Embryonic facial prominence (tissue), 1 donor: ENCODE measurements around the gene REL.
"Not testable (repeated sequence)": the region's sequence is repeated elsewhere in the genome, so short reads cannot be mapped to it uniquely, and the experiment has no call there.

ENCODE experiments used
- DNase-seq: peaks from one replicate; pipeline ENCODE4 v3.0.0-alpha.2; 2016; ENCODE audit errors: extremely low spot score

The REL gene

DNA sequence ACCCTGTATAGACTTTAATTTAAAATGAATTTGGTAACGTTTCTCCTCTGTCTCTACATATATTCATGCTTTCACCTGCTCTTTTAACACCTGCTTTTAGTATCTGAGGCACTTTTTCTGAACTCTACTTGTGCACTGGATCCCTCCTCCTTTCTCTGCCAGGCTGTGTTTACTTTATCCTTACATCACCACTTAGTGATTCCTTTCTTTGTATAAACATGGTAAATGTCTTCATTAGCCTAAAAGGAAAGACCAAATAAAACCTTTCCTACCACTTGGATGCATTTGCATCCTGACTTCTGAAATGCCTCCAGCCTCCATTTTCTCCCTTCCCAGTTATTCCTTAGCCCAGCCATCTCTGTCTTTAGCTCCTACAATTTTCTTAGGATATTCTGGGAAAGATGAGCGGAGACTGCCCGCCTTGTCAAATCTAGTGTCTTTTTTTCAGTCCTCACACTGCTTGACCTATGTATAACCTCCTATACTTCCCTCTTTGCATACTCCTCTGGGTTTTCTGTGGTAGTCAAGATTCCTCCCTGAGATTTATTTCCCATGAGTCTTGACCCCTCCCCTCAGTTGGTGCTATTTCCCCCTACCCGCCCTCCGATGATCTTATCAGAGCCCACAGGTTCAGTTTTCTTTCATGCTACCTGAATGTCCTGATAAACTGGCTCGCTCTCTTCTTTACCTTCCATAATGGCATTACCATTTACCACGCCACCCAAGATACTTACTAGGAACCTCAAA is 44.8 kb downstream of the REL start:
- no peak for DNase-seq

DNA sequence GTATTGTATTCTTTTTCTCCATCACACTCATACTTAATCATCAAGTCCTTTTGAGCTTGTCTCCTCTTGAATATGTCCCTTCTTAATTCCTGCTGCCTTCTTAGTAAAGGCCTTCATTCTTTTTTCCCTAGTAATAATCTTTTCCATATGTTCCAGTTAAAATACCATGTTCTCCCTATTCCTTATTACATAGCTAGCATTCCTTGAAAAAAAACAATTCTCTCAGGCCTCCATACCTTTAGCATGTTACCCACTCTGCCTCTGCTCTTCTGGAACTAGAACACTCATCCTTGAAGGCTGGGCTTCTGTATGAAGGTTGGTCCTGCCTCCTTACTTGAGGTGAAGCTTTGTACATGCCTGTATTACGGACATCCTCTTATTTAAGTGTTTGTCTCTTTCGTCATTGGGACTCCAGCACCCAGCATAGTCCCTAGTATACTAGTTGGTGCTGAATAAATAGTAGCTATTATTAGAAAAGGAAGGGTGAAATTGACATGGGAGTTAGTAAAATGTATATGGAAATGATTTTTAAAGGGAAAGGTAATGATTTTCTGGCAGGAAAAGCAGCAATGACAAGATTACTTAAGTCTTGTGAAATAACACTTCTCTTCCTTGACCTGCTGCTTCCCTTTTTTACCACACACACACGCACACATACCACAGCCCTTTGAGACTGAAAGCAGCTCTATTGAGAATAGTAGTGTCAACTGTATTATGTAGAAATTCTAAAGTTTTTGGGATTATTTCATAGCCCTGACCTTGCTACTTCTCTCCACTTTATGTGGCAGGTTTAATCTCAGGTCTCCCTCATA is 45.6 kb downstream of the REL start:
- DNase-seq: no peak

DNA sequence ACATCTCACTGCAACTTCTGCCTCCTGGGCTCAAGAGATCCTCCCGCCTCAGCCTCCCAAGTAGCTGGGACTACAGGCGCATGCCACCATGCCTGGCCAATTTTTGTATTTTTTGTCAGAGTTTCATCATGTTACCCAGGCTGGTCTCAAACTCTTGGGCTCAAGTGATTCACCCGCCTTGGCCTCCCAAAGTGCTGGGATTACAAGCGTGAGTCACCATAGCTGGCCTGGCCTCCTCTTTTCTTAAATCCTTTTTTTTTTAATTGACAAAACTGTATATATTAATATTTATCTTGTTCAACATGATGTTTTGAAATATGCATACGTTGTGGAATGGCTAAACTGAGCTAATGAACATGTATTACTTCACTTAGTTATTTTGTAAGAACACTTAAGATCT is 50.7 kb downstream of the REL start:
- not testable (repeated sequence) for DNase-seq

DNA sequence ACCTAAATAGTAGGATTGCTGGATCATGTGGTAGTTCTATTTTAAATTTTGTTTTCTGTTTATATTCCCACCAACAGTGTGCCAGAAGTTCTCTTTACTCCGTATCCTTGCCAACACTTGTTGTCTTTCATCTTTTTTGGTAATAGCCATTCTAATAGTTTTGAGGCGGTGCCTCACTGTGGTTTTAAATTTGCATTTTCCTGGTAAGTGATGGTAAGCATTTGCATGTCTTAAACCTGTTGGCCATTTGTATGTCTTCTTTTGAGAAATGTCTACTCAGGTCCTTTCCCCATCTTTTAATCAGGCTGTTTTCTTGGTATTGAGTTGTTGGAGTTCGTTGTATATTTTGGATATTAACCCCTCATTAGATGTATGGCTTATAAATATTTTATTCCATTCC is 51.6 kb downstream of the REL start:
- DNase-seq: no peak

DNA sequence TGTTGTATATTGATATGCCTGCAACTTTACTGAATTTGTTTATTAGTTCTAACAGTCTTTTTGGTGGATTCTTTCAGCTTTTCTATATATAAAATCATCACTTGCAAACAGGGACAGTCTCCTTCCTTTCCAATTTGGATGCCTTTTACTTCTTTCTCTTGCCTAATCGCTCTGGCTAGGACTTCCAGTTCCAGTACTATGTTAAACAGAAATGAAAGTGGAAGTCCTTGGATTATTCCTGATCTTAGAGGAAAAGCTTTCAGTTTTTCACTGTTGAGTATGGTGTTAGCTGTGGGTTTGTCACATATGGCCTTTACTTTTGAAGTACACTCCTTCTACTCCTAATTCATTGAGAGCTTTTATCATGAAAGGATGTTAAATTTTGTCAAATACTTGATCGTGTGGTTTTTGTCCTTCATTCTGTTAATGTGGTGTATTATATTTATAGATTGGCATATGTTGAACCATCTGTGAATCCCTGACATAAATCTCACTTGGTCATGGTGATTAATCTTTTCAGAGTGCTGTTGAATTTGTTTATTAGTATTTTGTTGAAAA is 52.9 kb downstream of the REL start:
- no peak for DNase-seq

DNA sequence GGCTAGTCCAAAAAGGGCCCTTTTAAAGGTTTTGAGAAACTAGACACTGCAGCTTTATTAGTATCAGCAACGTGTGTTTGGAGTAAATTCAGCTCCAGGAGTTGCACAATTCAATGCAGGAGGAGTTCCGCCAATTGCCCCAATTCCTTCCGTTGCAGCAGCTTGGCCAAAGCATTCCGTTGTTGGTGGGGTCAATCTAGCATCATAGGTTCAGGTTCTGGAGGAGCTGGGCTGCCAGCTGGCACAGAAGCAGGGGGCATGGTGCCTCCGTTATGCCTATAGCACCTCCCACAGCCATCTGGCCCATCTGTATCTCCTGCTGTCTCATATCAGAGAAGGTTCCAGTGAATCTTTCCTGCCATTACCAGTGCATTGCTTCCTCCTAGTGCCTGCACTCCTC is 55.4 kb downstream of the REL start:
- no peak for DNase-seq

DNA sequence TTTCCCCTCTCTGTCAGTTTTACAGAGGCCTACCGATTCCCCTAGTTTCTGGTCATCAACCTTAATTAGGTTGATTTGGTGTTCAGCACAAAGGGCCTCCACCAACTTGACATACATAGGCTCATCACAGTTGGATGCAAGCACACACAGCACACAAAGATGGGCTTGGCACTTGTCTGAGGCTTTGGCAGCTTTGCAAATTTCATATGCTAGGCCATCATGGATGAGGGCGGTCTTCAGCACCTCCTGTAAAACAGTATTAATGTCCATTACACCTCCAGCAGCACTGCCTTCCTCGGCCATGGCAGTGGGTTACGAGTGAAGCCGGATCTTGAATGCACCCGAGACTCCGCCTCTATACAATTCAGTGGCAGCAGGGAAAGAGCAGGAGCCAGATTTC is 56.9 kb downstream of the REL start:
- no peak for DNase-seq

DNA sequence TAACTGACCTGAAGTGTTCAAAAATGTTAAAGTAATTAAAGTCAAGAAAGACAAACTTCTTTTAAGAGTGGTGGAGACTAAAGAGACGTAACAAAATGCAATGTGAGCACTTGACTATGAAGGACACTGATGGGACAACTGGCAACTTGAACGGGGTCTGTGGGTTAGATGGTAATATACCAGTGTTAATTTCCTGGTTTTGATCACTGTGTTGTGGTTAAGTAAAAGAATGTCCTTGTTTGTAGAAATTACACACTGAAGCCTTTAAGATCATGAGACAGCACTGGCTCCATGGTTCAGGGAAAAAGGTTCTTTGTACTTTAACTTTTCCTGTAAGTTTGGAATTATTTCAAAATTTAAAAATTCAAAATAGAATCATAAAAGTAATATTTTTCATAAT is 58.2 kb downstream of the REL start:
- DNase-seq: no peak

DNA sequence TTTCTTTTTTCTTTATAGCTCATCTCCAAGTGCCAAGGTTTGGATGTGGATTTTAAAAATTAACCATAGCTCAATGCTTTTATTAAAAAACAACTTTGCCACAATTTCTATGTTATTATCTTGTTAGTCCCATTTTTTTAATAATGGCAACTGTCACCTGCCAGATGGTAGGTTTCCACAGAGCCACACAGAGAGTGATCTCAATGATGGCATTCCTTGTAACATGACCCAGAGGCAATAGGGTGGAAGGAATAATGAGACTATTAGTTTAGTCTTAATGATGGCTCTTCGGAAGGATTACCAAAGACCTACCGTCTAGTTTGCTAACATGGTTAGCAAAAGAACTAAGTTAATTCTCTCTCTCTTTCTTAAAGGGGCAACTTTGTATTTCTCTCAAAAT is 64.0 kb downstream of the REL start:
- DNase-seq: no peak

DNA sequence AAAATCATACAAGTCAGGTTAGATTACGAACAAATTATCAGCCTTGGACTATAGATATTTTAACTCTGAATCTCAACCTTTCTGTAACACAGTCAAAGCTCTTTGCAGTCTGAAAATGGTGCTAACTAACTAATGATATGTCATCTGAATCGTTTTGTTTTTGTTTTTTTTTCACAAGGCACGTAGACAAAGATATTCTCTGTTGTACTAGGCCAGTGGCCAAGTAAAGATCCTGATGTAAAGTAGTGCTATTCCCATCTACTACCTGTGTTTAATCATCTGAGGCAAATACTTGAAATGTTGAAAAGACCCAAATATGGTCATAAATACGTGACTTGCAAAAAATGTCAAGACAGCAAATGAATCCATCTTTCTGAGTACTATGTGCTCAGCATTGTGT is 65.7 kb downstream of the REL start:
- DNase-seq: no peak

DNA sequence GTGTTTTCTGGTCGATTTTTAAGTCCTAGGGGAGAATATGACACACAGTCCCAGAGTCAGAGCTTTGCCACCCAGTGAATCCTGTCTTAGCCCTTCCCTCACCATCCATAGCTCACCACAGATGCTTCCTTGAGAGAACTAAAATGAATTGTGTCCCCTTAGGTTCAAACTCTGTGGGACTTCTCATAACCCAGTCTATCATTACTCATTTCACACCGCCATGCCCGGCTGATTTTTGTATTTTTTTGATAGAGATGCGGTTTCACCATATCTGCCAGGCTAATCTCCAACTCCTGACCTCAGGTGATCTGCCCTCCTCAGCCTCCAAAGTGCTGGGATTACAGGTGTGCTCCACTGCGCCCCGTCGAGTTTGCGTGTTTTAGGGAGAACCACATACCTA is 66.8 kb downstream of the REL start:
- DNase-seq: no peak

DNA sequence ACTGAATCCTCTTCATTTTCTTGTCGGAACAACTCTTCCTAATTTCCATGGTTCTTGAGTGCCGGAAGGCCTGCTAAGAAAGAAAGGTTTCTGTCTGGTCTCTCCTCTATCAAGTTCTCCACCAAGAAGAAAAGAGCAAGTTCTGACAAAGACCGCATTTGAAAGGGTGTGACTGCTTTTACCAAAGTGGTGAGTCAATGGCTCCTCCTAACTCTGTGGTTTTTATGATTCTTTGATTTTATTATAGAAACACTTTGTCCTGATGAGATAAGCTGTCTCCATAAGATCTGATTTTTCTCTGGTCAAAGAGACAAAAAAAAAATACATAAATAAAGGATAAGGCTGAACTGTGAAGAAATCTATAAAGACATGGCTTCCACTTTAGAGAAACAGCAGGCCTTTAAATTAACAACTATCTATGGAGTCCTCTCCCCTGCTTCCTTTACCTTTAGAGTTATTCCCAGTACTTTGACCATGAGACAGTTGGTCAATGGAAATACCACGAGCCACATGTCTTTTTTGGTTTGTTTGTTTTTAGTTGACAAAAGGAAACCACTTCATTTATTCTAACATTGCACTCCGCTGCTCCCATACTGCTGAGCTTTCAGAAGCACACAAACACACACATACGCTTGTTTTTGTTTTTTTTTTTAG is 67.7 kb downstream of the REL start:
- no peak for DNase-seq

DNA sequence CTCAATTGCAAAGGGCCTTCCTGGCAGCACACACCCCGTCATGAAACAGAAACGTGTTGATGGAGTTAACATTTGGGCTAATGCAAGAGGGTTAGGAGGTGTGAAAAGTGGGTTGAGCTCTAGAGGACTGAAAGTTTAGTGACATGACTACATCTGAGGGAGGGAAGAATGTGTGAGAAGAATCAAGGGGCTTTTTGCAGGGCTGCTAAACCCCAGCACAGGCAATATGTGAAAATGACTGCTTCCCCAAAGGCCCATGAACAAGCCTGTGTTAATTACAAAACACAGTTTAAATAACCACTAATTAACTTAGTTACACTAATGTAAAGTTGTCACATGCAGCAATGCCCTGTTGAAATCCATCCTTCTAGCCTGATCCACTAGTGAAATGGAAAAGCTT is 72.8 kb downstream of the REL start:
- DNase-seq: no peak

DNA sequence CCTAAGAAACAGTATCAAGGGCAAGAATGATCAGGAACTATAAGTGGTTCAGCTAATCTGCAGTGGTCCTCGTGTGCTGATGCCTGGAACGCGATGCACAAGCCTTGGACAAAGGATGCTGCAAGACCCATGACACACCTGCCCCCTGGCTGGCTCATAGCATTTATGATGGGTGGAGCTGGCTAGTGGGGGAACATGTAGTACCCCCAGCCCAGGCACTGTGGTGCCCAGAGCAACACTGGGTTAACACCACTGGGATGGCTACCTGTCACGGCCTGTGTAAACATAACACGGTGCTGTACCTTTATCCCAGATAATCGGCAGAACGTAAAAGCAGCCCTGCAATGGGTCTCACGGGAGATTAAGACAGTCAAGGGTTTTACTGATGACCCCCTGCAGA is 75.8 kb downstream of the REL start:
- DNase-seq: no peak

DNA sequence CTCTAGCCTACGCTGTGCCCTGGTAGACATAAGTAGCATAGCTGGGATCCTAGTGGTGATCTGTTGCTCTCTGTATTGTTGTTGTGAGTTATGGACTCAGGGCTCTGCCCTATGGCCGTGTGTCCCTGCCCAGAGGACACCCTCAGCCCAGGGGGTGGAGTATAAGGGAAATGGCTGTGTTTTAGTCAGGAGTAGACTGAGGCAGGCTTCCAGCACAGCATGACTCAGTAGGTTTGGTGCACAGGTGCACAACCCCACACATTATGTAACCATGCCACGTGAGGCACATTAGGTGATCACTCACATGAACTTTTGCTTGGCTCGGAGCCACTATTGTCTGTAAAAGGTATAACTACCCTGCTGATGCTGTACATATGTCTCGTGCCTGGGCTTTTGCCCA is 76.3 kb downstream of the REL start:
- DNase-seq: no peak

DNA sequence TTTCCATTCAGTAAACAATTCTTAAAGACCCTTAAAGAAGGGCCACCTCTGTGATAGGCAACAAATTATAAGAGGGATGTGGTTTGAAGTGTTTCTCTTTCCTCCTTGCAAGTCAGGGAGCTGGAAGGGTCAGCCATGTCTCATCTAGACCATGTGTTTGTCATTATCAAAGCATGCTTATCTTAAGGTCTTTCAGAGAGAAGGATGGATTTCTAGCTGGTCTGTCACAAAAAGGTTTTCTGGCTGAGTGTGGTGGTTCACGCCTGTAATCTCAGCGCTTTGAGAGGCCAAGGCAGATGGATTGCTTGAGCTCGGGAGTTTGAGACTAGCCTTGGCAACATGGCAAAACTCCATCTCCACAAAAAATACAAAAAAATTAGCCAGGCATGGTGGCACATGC is 77.0 kb downstream of the REL start:
- DNase-seq: no peak

DNA sequence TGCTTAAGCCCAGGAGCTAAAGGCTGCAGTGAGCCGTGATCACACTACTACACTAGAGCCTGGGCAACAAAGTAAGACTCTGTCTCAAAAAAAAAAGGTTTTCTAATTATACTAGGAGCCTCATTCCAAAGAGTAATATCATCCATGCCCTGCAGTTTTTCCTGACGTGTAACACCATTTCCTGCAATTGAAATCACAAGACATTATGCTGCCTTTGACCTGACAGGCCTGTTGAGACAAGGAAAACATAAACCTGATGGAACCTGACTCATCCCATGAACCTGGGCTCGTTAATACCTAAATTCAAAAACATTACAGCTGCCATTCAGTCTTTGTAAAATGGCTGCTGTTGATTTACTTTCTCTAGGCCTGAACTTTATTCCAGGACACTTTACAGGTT is 77.4 kb downstream of the REL start:
- no peak for DNase-seq

DNA sequence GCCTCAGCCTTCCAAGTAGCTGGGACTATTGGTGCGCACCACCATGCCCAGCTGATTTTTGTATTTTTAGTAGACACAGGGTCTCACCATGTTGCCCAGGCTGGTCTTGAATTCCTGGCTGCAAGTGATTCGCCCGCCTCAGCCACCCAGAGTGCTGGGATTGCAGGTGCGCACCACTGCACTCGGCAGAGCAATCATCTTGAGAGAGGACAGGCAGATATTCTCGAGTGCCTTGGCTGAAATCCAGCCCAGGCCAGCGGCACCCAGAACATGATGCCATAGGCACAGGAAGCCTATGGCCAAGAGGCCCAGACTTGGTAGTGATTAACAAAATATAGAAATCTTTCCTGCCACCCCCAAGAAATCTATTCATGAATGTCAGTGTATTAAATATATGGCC is 78.1 kb downstream of the REL start:
- no peak for DNase-seq

DNA sequence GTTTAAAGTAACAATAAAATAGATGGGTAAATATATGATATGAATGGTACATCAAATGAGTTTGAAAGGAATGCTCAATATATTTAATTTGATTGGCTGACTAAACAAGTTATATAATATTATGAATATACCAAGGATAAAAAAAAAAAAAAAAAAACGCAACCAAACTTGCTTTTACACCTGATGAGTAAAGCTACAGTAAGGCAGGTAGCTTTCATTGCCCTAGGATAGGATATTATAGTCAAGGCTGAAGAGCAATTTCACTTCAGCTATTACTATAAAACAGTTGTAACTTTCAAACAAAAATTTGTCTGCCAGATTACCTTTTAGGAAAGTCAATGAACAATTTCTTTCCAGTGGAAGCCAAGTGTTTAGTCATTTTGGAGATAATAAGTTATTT is 79.3 kb downstream of the REL start:
- no peak for DNase-seq

DNA sequence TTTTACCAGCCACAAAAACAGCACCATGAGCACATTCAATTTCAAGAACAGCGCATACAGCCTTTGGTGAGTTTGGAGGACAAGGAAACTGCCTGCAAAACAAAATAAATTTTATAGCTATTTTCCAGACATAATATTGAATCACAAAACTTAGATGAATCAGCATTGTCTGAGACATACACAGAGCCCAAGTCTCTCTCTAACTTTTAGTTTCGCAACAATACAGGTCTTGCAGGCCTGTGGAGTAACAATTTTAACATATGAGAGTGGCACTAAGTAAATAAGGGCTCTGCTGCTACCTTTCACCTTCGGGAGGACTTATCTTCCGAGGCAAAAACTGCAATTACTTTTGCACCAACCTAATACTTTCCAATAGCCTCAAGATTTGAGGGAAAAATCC is 80.1 kb downstream of the REL start:
- DNase-seq: no peak

DNA sequence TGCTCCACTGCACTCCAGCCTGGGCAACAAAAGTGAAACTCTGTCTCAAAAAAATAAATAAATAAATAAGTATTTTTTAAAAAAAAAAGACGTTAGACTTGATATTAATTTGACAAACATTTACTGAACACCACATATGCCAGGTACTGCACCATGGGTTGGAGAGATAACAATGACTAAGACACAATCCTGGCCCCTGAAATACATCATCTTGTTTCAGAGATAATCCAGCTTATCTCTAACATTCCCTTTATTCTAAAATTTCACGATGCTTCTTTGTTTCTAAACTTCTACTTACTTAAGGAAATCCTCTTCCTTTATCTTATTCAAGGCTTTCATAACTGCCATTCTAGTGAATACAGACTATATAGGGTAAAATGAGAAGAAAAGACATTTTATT is 81.2 kb downstream of the REL start:
- DNase-seq: no peak

DNA sequence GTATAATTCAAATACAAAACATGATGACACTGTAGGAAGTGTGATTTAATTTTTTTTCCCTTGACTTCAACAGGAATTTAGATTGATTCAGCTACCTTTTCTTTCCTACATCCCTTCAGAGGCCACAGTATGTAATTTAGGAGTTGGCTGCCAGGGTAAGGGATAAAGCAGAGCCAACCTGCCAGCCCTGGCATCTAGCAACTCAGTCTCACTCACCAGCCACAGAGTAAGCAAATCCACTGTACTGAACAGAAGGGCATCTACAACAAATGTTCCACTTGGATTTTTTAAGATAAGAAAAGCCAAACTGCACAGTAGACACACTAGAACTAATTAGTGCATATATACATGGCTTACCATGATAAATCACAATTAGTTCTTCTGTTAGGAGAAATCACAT is 81.8 kb downstream of the REL start:
- DNase-seq: no peak
